Stimulated activated CD8-positive, alpha-beta memory T cell treated with anti-CD3 and anti-CD28 coated beads, Interleukin-7, amount 100 ng/mL, for 1 hour (primary cell): ENCODE data around the gene HOXC10.

ENCODE experiments used
- DNase-seq, 2 donors: peaks; one replicate each; pipeline ENCODE4 v3.0.0-alpha.2; 2020; ENCODE audit warnings: low read depth in 2 of 2

Gene HOXC10

DNA sequence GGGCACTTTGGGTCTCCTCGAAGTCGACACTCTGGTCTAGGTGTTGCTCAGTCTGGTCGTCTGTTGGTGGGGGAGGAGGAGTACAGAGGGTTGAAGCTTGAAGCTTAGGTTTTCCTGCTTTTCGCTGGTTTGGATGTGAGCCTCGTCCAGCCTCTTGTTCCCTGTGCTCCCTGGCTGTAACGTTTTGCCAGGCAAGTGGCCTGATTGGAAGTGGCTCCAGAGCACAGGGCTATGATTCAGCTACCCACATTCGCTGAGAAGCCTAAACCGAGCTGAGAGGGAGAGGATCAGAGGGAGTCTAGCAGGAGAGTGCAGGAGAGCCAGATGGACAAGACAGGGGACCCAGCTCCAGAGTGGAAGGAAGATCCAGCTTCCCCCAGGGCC is 6.1 kb downstream of the HOXC10 start:
- DNase-seq: no peak

DNA sequence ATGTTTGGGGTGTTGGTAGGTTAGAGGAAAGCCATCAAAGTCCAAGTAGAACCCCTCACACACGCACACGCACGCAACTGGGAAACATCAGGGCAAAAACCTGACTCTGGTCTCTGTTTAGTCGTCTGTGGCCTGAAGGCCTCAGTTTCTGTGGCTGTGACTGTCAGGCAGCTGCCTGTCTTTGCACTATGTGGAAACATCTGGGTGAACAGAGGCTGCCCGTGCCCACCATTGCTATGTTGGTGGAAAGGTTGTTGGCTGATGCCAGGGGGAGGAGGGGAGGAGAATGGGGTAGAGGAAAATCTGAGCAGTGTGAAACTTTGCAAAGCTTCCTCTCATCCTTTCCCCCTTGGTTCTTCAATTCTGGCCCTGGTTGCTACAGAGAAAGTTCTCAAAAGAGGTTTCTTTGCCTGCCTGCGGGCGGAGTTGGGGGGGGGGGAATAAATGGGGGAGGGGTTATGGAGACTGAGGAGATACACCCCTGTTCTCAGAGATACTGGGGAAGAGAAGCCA is 7.5 kb downstream of the HOXC10 start:
- no peak for DNase-seq

DNA sequence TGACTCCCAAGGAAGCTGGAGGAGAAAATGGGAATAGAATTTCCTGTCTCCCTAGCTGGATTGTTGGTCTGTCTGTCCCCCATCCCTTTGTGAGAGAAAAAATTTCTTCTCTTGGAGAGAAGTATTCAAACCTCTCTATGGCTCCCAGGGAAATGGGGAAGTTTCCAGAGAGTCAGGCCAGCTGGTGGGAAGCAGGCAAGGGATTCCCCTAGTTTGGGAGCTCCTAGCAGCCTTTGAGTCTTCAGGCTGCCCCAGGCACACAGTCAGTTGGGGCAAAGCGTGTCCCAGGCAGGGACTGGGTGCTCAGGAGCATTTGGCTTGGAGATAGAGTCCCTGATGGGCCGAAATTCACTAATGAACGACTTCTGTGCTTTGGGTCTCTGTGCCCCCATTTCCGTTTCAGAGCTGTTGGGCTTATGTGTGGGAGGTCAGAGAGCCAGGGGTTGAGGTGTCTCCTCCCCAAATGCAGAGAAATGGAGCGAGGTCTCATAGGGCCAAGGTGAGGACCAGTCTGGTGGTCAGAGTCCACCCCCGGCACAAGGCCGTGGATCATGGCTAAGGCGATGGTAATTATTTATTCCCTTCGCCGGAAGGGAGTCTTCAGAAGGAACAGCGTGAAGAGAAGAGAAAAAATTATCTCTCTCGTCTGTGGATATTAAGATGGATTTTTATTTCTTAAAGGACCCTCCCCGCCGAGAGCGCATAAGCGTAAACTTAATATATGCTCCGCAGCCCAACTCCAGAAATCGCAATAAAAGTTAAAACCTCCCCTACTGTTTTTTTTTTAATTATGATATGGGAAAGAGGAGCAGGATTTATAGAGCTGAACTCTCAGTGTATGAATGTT is 8.4 kb downstream of the HOXC10 start:
- DNase-seq: no peak

DNA sequence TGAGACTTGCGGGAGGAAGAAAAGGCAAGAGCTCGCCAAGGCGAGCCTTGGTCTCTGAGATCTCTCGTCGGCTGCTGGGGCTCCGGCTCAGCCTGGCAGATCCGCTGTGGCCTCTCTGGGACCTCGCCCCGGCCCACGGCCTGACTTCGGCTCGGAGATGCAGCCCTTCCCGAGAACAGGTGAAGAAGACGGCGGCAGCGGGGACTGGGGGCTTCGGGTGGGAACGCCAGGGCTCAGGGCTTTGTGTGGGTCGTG is 9.0 kb downstream of the HOXC10 start:
- DNase-seq: no peak

DNA sequence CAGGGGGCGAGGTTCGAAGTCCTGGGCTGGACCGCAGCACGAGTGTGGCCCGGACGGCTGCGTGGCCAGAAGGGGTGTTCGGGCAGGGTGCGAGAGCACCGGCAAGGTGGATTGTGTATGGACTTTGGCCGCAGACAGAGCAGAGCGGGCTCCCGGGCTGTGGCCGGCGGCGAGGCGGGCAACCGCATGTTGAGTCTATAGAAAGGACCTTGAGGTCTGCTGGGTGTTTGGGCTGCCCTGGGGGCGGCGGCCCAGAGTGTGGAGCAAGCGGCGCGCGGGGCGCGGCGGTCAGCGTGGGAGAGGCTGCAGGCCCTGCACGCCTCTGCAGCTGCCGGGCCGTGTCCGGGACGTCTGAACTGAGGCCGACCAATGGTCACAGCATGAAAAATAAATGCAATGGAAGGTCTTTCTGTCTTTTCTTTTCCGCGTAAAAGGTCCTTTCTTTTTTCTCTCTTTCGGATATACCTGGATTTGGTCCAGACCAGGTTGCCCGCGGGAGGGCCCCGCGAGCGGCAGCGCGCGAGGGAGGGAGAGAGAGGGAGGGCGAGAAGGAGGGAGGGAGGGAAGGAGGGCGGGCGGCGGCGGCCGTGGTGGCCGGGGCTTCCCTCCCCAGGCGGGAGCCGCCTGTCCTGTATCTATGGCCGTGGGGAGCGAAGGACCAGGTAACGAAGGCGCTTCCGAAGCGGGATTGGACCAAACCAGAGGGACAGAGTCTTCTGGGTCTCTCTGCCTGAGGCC is 9.5 kb downstream of the HOXC10 start:
- no peak for DNase-seq

DNA sequence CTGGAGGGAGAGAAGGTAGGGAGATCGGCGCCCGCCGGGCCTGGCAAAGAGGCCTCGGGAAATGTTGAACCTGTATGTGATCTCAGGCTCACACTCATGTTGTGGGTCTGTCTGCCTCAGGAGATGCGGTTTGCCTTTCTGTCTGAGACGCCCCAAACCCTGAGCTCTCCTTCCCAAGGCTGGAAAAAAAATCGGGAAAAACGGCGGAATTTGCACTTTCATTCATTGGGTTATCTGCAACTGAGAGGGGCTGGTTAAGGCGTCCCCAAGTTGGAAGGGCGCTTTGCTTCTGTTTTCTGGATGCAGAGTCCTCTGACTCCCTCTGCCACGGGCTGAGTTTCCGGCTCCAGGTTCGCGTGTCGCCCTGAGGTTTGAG is 10.0 kb downstream of the HOXC10 start:
- no peak for DNase-seq

DNA sequence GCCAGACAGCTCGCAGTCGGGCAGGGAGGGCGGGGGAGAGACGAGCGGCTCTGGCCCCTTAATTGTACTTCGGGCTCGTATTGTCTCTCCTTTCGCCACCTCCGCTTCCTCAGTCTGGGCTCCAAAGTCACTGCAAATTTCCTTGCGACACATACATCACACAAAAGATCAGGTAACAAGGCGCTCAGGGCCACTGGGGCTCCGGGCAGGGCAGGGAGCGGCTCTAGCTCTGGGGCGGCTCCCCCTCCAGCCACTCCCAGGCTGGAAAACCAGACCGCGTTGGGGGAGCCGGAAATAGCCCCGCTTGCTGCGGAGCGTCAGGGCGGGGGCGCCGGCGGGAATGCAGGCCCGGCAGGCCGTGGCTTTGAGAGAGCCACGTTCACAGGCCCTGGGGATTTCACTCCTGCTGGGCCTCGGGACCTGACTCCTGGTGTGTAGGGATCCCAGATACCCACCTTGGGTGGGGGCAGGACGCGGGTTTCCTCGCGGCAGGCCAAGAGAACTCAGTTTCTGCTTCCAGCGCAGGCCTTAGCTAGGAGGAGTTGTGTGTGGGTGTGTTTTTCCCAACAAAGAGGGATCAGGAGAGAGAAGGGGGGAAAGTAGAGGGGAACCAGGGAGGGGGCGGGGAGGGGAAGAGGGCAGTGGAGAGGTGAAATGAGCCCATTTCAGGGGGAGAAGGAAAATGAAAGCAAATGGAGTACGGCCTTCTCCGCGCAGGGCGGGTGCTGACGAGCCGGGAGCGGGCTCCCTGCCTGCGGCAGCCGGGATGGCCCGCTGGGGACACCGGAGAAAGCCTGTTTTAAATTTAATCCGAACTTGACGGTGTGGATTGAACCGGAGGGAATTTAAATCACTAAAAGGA is 10.7 kb downstream of the HOXC10 start:
- DNase-seq: no peak

DNA sequence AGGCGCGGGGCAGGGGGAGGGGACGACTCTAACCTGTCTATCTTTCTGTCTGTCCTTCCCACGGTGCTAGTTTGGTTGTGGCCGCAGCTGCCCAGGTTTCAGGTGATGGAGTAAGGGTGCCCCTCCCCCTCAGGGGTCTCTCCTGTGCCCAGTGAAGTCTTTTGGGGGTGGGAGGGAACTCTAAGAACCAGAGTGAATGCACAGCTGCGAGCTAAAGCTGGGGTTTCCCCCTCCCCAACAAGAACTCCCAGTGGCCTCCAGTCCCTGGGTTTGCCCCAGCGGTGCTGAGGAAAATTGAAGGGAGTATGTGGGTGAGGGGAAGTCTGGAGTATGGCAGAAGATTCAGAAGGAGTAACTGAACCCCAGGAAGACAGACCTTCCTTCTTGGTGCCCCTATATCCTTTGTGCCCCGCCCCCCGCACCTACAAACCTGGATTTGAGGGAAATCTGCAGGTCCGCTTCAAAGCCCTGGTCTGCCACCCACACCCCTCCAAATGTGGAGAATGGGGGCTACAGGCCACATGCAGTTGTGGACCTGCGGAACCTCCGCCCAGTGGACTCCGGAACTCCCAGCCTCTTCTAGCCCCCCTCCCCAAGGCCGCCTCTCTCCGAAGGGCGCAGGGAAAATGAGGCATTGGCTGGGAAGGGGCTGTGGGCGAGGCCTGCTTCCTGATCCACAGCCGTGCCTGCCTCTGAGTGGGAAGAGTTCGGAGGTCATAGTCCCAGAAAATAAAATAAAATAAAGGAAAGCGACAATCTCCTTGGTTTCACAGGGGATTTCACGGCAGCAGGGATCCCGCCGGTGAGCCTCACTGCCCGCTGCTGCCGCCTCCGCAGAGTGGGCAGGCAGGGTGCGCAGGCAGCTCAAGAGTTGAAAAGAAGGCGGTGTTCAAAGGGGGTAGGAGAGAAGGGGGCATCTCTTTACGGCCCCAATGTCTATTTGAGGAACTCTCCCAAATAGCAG is 11.6 kb downstream of the HOXC10 start:
- no peak for DNase-seq

DNA sequence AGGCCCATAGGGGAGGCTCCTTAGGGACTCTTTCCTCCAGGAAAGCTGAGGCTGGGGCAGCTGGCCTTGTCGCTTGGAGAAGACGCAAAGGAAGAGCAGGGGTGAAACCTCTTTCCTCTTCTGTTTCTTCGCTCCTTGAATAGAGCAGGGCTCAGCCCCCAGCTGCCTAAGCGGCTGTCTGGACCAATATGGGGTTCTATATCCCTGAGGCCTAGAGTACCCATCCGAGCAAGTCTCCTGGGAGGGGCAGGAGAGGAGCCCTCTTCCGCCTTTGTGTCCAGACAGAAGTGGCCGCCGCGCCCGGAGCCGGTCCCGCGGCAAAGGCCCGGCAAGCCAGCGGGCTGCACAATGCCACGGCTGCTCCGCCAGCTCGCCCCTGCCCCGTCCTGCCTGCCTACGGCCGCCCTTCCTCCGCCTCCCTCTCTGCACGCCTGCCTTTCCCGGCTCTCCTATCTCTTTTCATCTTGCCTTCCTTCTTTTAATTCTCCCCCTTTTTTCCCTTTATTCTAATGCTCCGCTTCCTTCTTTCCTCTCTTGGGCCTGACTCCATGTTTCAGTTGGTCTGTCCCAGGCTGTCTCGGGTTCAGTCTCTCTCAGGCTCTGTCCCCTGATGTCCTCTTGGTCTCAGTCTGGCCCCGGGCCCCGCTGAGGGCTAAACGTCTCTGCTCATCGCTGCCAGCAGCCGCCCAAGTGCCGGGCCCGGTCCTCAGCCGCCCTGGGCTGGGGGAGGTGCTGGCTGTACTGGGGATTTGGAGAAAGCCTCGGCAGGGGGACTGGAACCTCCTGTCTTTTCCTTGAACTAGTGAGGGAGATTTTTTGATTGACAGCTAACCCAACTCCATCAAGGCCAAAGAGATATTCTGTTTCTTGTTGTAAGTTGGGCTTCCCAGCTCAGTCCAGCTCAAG is 12.5 kb downstream of the HOXC10 start:
- no peak for DNase-seq

DNA sequence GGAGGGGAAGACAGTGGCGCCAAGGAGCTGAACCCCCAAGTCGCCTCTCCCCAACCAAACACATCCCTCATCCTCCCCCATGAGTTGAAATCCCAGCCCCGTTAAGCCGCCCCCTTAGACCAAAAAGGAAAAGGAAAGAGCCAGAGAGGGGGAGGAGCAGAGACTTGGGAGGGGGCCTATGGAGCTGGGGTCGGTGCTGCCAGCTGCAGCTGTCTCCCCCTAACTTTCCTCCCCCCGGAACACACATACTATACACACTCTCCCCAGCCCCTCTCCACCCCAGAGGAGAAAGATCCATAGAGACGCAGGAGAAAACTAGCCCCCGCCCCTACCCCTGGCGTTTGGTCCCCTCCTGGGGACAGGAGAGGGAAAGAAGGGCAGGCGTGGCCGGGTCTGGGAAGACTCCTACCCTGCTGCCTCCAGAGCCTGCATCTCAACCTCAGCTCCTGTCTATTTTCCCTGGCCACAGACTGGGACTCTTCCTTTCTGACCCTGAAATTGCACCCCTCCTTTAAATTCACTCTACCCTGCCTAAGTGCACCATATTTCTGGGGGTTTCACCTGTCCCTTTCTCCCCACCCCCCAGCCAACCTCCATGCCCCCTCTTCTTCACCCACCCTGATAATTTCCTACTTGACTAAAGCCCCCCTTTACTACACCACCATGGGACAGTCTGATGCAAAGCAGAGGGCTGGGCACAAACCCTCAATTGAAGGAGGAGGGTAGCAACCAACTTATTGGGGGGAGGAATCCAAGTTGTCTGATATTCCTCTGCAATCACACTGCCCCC is 13.4 kb downstream of the HOXC10 start:
- DNase-seq: no peak

DNA sequence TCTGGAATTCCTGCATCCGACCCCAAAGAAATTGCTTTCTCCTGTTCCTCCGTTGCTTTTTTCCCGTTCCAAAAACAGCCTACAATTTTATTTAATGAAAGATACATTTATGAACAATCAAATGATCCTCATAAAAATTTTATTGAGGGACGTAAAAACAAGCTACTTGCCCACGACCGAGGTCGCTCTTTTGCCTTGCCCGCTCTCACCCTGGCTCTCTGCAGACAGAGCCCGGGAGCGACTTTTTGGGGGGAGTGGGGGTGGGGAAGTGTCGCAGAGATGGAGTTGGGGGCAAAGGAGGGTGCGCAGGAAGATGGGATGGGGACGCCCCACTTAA is 13.9 kb downstream of the HOXC10 start:
- no peak for DNase-seq

DNA sequence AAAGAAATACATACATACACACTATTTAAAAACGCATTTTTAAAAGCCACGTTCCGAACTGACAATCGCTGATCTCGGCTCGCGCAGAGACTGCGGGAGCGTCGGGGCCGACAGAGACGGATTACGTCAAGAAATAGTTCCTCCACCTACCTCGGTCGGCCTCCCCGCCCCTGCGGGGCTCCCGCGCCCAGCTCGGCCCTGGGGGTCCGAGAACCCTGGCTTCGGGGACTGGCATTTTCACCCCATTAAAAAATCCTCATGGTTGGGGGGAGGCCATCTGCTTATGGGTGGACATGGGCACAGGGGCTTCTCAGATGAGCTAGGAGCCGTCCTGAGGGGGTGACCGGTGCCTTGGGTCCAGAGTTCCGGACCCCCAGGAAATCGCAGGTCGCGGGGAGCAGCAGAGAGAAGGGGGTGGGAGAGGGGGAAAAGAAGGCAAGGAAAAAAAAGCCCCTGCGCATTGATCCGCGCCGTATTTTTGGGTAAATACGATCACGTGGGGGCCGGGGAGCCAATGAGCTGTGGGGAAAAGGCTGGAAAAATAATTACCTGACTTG is 14.7 kb downstream of the HOXC10 start:
- no peak for DNase-seq

DNA sequence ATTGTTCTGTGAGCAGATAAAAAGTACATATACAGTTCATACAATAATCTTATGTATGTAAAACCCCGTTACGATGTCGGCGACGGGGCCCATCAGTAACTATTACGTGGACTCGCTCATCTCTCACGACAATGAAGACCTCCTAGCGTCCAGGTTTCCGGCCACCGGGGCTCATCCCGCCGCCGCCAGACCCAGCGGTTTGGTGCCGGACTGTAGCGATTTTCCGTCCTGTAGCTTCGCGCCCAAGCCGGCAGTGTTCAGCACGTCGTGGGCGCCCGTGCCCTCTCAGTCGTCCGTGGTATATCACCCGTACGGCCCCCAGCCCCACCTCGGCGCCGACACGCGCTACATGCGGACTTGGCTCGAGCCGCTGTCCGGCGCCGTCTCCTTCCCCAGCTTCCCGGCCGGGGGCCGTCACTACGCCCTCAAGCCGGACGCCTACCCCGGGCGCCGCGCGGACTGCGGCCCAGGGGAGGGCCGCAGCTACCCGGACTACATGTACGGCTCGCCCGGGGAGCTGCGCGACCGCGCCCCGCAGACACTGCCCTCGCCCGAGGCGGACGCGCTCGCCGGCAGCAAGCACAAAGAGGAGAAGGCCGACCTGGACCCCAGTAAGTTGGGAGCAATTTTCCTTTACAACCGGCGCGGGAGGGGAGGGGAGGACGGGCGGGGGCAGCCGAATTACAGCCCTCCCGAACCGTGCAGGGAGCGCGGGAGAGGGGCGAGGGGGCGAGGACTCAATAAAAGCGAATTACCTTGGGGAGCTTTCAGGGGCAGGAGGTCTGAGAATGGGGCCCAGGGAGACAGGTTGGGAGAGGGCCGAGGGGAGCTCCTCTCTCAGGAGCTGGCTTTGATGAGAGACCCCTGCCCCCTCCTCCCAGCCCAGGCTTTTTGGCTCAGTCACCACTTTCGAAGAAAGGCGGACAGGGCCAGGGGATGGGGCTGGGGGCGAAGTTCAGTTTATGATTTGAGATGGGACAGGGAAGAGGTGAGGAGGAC is 15.5 kb downstream of the HOXC10 start, which contains the start of gene HOXC9:
TSS of gene HOXC9 (plus strand) at position 46 of the 999 bp plus-strand sequence. CDS start at position 74, 28 bp downstream.
- DNase-seq: no peak

DNA sequence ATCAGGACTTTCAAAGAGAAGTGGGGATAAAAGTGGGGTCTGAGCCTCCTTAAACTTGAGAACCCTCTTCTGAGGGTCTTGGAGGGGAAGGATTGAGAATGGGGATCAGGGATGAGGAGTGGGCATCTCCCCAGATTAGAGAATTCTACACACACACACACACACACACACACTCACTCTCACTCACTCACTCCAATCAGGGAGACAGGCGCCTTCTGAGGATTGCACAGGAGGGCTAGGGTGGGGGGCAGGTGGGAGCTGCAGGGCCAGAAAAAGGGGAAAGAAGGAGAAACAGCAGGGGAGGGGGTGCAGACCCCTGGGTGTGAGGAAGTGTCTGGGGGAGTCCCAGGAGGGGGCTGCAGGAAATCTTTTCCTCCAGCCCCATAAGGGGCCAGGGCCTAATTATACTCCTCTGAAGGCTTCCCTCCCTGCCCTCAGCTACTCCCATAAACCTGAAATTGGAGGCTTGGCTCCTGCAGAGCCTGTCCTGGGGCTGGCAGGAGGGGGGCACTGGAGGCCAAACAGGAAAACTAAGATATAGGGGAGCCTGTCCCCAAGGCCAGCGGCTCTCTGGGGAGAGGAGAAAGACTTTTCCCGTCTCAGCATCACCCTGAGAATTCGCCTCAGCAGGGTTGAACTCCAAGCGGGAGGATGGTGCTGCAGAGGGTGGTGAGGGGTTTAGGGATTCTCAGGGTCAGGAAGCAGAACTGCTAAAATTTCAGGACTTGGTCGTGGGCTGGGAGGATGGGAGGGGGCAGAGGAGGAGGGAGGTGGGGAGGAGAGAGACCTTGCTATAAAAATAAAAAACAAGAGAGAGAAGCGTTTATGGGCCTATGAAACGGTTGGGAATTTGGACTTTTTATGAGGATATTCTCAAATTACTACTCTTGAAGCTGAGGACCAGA is 16.6 kb downstream of the HOXC10 start:
- DNase-seq: no peak

DNA sequence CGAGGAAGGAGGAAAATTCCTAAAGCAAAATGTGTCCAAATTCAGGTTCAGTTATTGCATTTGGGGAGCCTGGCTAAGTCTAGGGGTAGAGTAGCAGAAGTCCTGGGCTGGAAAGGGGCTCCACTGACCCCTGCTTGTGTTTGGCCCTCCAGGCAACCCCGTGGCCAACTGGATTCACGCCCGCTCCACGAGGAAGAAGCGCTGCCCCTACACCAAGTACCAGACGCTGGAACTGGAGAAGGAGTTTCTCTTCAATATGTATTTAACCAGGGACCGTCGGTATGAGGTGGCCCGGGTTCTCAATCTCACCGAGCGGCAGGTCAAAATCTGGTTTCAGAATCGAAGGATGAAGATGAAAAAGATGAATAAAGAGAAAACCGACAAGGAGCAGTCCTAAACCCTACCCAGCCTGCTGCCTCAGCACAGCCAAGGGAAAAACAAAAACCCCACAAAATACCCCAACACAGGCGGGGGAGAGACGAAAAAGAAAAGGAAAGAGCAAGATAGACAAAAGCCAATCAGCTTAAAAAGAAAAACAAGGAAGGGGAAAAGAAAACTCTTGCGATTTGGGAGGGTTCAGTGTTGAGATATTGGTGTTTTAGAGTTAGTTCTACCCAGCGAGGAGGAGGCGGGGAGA is 17.4 kb downstream of the HOXC10 start:
- no peak for DNase-seq

DNA sequence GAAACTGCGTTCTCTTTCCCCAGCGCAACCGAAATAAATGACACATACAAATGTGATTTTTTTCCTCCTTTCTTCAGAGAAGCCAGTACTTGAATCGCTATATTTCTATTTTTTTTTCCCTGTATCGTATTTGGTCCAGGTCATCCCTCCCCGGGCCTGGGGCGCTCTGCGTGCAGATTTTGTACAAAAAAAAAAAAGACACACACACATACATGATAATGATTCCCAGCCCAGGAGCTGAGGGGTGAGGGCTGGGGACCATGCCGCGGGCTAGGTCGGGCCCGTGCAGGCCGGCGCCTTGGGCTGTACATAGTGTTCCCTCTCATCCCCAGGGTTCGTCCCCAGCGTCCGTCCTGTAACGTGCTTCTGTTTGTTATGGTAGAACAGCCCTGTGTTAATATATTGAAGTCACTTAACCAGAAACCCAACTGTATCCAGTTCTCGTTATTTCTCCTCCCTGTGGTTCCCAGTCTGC is 18.0 kb downstream of the HOXC10 start:
- no peak for DNase-seq
